HG02943 (cell line): ENCODE measurements around the gene GPER1.
A peak's percentile ranks its signal among the peaks of the same experiment; 100 is the strongest.
"Not testable (repeated sequence)": the region's sequence is repeated elsewhere in the genome, so short reads cannot be mapped to it uniquely, and the experiment has no call there.

Experiments used
- ATAC-seq: cut with Tn5 transposase; IDR thresholded peaks from one replicate; pipeline ENCODE4 v1.9.1; 2021; ENCODE audit warnings: mild to moderate bottlenecking, low read depth, moderate library complexity; ENCODE audit not compliant: unreplicated experiment

Gene GPER1

GRCh38 chr7:1136841-1137516 lies 49.1 kb downstream of the GPER1 start:
- ATAC-seq = no peak

GRCh38 chr7:1137517-1138167 lies 49.7 kb downstream of the GPER1 start:
- peak; percentile 58 for ATAC-seq

GRCh38 chr7:1140476-1141104 lies 52.7 kb downstream of the GPER1 start:
- no peak for ATAC-seq

GRCh38 chr7:1141651-1142050 lies 53.7 kb downstream of the GPER1 start:
- ATAC-seq = no peak

GRCh38 chr7:1142051-1142635 lies 54.2 kb downstream of the GPER1 start:
- no peak for ATAC-seq

- not testable (repeated sequence) for ATAC-seq
Measured at GRCh38 chr7:1143031-1143430, 55.1 kb downstream of the GPER1 start.
